HS-5 (cell line): ENCODE measurements around the gene C10orf53.

Source experiments
- DNase-seq: peaks from one replicate; pipeline ENCODE4 v3.0.0-alpha.2; 2012; ENCODE audit warnings: low read depth

C10orf53 gene, protein sequence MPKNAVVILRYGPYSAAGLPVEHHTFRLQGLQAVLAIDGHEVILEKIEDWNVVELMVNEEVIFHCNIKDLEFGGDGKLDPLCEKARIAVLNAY

GRCh38 chr10:49679480-49679893 is at the start of gene C10orf53:
TSS of gene C10orf53 (plus strand) at chr10:49679651. CDS start at chr10:49679698, 47 bp downstream.
- DNase-seq = no peak

DNA sequence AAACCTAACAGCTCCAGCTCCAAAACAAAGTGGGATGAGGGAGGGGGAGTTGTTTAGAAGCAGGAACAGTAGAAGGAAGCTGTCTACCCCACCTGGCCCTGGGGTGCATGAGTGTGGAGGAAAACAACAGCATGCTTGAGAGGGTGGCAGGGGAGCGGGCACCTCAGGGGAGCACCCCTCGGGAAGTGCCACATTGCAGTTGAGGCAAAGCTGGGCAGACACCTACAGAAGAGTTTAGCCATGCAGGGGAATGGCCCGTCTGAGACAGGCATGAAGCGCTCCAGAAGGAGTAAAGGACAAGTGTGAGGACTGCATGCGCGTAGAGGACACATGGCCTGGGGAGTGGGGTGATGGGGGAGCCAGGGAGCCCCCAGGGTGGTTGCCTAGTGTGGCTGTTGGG is 47.5 kb upstream of the C10orf53 start:
- no peak for DNase-seq

GRCh38 chr10:49632406-49633317 is 46.8 kb upstream of the C10orf53 start:
- DNase-seq = no peak

DNA sequence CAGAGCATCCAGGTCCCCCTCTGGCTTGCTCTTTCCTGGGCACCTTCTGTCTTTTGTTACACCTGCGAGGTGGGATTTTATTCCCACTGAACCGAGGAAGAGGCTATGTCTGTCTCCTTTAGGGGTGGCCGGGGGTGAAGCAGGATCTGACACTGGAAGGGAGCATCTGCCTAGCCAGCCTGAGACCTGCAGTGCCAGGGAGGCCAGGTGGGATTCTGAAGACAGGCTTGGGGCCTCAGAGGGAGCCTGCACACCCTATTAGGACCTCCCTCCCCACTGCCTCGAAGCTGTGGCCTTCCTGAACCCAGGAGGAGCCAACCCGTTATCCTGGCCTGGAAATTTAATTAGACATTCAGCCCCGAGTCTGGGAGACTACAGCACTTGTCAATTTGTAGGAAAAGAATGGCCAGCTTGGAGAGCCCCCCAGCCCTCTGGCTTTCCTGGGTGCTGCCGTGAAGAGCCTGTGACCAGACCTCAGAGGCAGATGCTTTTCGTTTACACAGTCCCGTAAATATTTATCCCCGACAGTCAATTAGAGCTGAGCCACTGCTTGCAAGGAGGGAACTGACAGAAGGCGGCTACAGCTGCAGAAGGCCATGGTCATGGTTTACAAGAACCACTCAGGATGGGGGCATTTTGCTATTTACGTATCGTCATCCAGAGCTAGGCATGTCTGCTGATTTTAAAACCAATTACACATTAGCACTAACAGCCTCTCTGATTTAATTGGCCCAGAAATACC is 46.0 kb upstream of the C10orf53 start:
- DNase-seq = no peak

- DNase-seq = no peak
These were observed 45.3 kb upstream of the C10orf53 start for GRCh38 chr10:49634069-49634660.

- DNase-seq = no peak
These were observed 37.1 kb upstream of the C10orf53 start for GRCh38 chr10:49642311-49642710.

- no peak for DNase-seq
These were observed 36.0 kb upstream of the C10orf53 start for GRCh38 chr10:49643241-49644034.

DNA sequence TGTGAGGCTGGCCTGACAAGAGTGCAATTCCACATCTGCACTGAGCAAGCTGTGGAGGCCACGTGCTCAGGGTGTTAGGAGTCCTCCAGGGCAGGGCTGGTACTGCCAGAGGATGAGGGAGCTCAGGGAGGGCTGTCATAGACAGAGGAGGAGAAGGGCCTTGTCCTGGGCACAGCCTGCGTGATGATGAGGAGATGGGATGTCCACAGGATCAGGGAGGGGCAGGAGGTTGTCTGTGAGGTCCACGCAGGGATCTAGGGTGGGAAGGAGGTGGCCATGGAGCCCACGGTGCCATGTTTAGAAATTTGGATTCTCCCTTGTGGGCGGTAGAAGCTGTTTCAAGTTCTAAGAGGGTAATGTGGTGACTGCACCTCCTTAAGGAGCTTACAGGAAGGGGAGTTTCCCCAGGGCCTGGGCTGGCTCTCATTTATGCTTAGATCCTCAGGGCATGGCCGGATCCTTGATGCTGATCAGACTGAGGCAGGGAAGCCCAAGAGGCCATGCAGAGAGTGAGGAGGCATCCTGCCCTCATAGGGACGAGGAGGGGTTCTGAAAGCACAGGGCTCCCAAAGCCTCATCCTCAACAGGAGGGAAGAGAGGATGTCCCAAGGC is 35.3 kb upstream of the C10orf53 start:
- DNase-seq = no peak

- no peak for DNase-seq
These were observed 34.0 kb upstream of the C10orf53 start for GRCh38 chr10:49645417-49645816.

- DNase-seq = no peak
These were observed 33.3 kb upstream of the C10orf53 start for GRCh38 chr10:49645871-49646870.

DNA sequence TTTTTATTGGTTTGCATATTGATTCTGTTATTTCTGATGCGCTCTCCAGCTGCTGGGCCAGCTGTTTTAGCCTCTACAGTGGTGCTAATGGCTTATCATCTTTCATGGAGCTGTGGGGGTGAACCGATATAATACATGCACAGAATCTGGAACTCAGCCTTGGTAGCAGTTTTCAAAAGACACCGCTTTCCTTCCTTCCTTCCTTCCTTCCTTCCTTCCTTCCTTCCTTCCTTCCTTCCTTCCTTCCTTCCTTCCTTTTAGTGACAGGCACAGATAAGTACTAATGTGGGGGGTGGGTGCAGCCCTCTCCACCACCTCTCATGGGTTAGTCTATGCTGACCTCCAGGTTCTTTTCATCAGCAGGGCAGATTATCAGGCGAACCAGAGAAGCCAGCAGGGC is 31.9 kb upstream of the C10orf53 start:
- no peak for DNase-seq

DNA sequence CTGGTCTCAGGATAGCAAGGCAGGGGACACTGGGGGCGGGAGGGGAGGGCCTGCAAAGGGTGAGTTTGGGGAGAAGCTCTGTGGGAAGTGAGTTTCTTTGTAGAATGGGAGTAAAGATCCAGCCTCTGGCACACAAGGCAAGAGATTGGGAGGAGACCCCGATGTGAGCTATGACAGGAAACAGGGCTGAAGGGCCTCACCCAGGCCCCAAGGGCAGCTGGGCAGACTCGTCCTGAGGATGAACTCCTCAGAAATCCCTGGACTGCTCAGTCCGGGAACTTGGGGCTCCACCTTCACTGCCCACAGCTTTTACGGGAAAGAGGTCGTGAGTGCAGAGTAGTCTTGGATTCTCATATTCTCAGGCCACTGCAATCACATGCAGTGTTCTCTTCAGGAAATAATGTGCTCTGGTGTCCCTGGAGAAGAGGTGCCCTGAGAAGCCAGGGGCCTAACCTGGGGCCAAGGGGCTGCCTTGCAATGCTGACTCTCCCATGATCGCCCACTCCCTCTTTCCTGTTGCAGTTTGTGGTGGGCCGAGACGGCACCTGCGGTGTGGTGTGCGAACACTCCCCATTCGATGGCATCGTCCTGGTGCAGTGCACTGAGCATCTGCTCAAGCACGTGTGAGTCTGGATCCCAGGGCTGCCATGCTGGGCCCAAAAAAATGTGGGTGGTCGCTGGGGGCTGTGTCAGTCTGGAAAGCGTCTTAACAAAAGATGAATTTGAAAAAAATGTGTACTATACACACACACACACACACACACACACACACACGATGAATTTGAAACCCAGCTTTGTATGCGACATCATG is 31.3 kb upstream of the C10orf53 start:
- no peak for DNase-seq

GRCh38 chr10:49649294-49649693 is 30.2 kb upstream of the C10orf53 start:
- DNase-seq = no peak

GRCh38 chr10:49649936-49650723 is 29.3 kb upstream of the C10orf53 start:
- DNase-seq = no peak

DNA sequence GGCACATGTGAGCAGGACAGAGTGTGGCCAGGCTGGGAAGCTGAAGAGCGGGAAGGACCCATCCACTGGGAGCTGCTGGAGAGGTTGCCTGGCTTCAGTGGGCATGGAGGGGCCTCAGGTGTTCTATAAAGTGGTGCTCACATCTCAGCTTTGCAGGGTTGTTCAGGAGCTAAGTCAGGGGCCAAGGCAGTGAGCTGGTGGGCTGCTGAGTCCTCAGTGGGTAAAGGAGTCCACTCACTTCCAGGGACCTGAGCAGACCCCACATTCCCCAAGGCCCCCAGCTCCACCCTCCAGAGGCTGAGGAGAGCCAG is 28.8 kb upstream of the C10orf53 start:
- DNase-seq = no peak

- no peak for DNase-seq
These were observed 28.2 kb upstream of the C10orf53 start for GRCh38 chr10:49651039-49651835.

- DNase-seq = no peak
These were observed 27.5 kb upstream of the C10orf53 start for GRCh38 chr10:49651917-49652316.
